SK-N-MC (cell line): ENCODE results near the gene PCNT.

ENCODE experiments used
- DNase-seq: peaks from one replicate; pipeline ENCODE4 v3.0.0-alpha.2; 2011; ENCODE audit warnings: low read depth, low spot score
- H3K27ac ChIP-seq: fragments of 200-600 bp; sonication (generic); 2 replicates; pipeline ENCODE4 v1.5.1; 2016; ENCODE audit warnings: mixed run types
- H3K36me3 ChIP-seq: fragments of 200-600 bp; sonication (generic); 2 replicates; pipeline ENCODE4 v1.6.1; 2017; ENCODE audit warnings: antibody characterized with exemption, low read length, mixed read lengths; ENCODE audit not compliant: insufficient read depth
- H3K4me3 ChIP-seq: fragments of 200-600 bp; sonication (generic); 2 replicates; pipeline ENCODE4 v1.5.1; 2016
- H3K9ac ChIP-seq: fragments of 200-600 bp; sonication (generic); 2 replicates; pipeline ENCODE4 v1.8.0; 2017; ENCODE audit warnings: mixed run types, mixed read lengths; ENCODE audit not compliant: insufficient read length
- H3K9me3 ChIP-seq: fragments of 200-600 bp; sonication (generic); 2 replicates; pipeline ENCODE4 v1.6.1; 2017; ENCODE audit warnings: low read depth, mild to moderate bottlenecking, antibody characterized with exemption, low read length, moderate library complexity, mixed read lengths
- EZH2 ChIP-seq: fragments of 200-600 bp; sonication (generic); IDR thresholded peaks from one replicate; pipeline ENCODE4 v1.6.1; 2017; ENCODE audit warnings: antibody characterized with exemption
- FOXP2 ChIP-seq: optimal IDR thresholded peaks from 2 replicates; pipeline ENCODE3; 2011; ENCODE audit warnings: mild to moderate bottlenecking, moderate library complexity; ENCODE audit not compliant: insufficient read depth; ENCODE audit errors: extremely low read length, control extremely low read depth
- POLR2AphosphoS5 ChIP-seq: IDR thresholded peaks from 2 replicates; pipeline ENCODE4 v1.6.1; 2012; ENCODE audit warnings: mild to moderate bottlenecking, low read depth, low read length, borderline replicate concordance

Gene PCNT

DNA sequence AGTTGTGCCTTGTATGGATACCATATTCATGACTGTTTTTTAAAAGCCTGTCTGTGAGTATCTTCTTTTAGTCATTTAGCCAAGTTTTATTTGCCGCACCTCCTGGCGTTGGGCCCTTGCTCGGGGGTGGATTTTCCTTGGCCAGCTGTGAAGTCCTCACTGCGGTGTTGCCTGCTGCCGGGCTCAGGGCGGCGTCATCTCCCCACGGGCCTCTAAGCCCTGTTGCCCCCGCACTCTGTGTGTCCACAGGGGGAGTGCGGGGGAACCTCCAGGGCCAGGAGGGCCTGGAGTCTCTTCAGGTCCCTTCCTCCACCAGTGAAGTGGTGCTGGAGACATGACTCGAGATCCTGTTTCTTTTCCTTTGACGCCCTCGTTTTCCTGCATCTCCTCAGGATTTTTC, 69.0 kb downstream of the PCNT start:
- H3K4me3 ChIP-seq: no peak overlapping the region
- DNase-seq: no peak

DNA sequence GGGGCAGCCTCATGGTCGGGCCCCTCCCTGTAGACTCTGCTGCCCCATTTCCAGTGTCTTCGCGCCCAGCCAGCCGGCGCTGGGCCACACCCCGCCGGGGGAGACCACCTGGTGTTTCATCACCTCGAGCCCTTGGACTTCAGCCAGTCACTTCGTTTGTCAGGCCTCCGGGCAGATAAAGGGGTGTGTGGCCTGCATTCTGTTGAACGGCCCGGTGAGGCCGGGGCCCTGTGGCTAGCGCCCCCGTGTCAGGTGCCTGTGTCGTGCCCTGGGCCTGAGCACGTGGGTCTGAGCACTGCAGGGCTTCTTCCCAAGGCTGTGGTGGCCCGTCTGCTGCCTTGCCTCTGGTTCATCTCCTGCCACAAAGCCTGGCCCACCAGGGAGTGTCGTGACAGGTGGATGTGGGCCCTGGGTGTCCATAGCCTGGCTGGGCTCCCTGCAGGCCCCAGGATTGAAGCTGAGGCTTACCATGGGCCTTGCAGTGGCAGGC, 69.5 kb downstream of the PCNT start:
- H3K4me3 ChIP-seq: no peak overlapping the region
- H3K9me3 ChIP-seq: no peaks in the 10 kb centered on the region
- no peak overlapping the region for H3K9ac ChIP-seq
- peaks cover 13% of the 10 kb centered on the region; the same call in 1 of the 2 replicates for H3K36me3 ChIP-seq
- no peak for TF ChIP-seq EZH2
- no peak for TF ChIP-seq FOXP2
- no peak for TF ChIP-seq POLR2AphosphoS5
- no peak for DNase-seq
- H3K27ac ChIP-seq: no peak overlapping the region

More for the DNA sequence above, 69.0 kb downstream of the PCNT start:
- peaks cover 8% of the 10 kb centered on the region; the same call in 1 of the 2 replicates for H3K36me3 ChIP-seq
- no peak overlapping the region for H3K27ac ChIP-seq
- no peaks in the 10 kb centered on the region for H3K9me3 ChIP-seq
- TF ChIP-seq FOXP2 (no peak), EZH2 (no peak), POLR2AphosphoS5 (no peak)
- H3K9ac ChIP-seq: no peak overlapping the region

DNA sequence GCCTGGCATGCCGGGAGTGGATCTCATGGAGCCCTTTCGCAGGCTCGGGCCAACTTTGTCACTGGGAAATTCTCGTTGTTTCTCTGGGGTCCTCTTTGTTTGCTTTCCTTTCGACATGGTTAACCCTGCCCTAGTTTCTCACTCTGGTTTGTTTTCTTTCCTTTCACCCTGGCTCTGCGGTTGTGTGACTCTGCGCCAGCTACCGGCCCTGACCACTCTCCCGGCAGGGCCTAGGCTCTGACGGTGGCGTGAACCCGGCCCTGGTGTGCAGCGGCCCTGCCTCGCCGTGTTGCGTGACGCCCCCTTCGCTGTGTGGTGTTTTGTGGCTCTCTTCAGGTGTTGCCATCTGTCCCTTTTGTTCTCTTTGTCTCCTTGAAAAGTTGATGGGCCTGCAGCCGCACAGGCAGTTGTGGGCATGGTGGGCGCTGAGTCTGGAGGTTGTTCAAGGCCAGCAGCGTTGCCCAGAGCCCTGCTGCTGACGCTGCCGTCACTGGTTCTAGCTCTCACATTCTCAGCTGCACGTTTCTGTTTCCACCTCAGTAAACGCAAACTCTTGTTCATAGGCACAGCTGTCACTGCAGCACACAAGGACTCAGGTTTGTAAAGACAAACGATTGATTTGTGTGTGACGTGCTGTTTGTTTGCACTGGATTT, 70.1 kb downstream of the PCNT start:
- Histone ChIP-seq H3K9ac (no peak overlapping the region), H3K9me3 (no peaks in the 10 kb centered on the region), H3K27ac (0 out of 2 replicates have a peak overlapping the region, but pooled peaks have one; percentile 36), H3K36me3 (peaks cover 16% of the 10 kb centered on the region; the same call in 1 of the 2 replicates), H3K4me3 (no peak overlapping the region)
- DNase-seq: no peak
- TF ChIP-seq POLR2AphosphoS5: no peak
- TF ChIP-seq EZH2: no peak
- TF ChIP-seq FOXP2: no peak

DNA sequence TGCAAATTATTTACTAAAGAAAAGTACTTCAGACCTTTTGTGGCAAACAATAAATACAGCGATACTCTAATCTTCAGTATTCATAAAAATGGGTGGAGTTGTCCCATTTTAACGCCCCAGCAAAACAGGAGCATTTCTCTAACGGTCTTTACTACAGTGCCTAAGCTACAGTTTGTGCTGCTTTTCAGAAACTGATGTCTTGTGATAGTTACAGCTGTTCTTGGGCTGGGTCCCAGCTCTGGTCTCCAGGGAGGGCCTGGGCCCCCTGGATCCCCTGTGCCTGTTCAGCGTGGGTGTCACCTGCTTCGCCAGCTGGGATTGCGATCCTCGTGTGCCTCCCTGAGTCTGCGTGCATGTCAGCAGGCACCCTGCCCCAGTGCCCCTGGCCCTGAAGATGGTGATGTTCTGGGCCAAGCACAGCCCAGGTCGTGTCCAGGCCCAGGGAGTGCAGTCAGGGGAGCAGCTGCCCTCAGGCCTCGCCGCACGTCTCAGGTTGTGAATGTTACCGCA, 70.7 kb downstream of the PCNT start:
- no peak for DNase-seq
- Histone ChIP-seq H3K4me3 (no peak overlapping the region), H3K27ac (0 out of 2 replicates have a peak overlapping the region, but pooled peaks have one; percentile 36)

DNA sequence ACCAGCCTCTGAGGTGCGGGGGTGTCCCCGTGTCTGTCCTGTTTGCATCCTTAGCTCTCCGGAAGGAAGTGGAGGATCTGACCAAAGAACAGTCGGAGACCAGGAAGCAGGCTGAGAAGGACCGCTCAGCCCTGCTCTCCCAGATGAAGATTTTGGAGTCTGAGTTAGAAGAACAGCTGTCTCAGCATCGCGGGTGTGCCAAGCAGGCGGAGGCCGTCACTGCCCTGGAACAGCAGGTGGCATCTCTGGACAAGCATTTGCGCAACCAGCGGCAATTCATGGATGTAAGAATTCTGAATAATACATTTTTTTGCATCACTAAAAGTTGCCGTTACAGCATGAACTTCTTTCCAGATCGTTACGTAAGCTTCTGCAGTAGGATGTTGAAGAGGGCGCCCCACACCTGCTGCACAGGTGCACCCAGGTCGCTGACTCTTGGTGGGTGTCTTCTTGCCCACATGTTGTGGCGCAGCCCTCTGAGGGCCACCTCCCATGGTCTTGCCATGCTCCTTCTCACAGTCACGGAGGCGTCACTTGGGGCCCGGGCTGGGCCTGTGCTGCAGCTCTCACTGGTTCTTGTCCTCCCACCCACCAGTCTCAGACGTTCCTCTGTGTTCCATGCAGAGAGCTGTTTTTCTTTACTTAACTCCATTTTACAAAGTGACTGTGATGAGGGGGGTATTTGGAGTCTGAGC, 73.4 kb downstream of the PCNT start:
- Histone ChIP-seq H3K27ac (no peak overlapping the region), H3K9me3 (no peaks in the 10 kb centered on the region), H3K36me3 (peaks cover 33% of the 10 kb centered on the region; the same call in 1 of the 2 replicates), H3K4me3 (no peak overlapping the region), H3K9ac (no peak overlapping the region)
- no peak for DNase-seq
- TF ChIP-seq FOXP2: no peak
- TF ChIP-seq EZH2: no peak
- TF ChIP-seq POLR2AphosphoS5: no peak

More for the DNA sequence above, 70.7 kb downstream of the PCNT start:
- Histone ChIP-seq H3K9me3 (no peaks in the 10 kb centered on the region), H3K36me3 (peaks cover 22% of the 10 kb centered on the region; the same call in 1 of the 2 replicates), H3K9ac (no peak overlapping the region)
- TF ChIP-seq FOXP2 (no peak), POLR2AphosphoS5 (no peak), EZH2 (no peak)

DNA sequence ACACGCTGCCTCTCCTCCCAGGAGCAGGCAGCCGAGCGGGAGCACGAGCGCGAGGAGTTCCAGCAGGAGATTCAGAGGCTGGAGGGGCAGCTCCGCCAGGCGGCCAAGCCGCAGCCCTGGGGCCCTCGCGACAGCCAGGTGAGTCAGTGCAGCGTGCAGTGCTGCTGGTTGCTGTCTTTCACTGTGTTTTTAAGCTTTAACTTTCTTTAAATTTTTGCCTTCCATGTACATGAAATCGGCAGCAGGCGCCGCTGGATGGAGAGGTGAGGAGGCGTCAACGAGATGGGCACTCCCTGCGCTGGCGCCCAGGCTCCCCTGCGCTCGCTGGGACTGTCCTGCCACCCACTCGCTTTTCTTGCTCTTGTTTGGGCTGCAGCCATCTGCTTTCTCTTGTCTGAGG, 74.0 kb downstream of the PCNT start:
- H3K27ac ChIP-seq: no peak overlapping the region
- H3K9me3 ChIP-seq: no peaks in the 10 kb centered on the region
- H3K36me3 ChIP-seq: peaks cover 38% of the 10 kb centered on the region; the same call in 1 of the 2 replicates
- DNase-seq: no peak
- no peak overlapping the region for H3K9ac ChIP-seq
- no peak overlapping the region for H3K4me3 ChIP-seq
- TF ChIP-seq POLR2AphosphoS5 (no peak), EZH2 (no peak), FOXP2 (no peak)

DNA sequence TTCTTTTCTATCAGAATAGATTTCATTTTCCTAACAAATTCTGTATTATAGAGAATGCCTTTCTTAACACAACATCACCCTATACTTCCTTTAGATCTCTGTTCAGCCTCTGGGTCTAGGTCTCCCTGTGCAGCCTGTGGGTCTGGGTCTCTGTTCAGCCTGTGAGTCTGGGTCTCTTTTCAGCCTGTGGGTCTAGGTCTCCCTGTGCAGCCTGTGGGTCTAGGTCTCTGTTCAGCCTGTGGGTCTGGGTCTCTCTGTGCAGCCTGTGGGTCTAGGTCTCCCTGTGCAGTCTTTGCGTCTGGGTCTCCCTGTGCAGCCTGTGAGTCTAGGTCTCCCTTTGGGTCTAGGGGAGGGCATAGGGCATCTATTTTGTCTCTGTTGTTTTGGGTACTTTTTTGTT, 75.2 kb downstream of the PCNT start:
- TF ChIP-seq POLR2AphosphoS5: no peak
- TF ChIP-seq EZH2: no peak
- no peak for TF ChIP-seq FOXP2

DNA sequence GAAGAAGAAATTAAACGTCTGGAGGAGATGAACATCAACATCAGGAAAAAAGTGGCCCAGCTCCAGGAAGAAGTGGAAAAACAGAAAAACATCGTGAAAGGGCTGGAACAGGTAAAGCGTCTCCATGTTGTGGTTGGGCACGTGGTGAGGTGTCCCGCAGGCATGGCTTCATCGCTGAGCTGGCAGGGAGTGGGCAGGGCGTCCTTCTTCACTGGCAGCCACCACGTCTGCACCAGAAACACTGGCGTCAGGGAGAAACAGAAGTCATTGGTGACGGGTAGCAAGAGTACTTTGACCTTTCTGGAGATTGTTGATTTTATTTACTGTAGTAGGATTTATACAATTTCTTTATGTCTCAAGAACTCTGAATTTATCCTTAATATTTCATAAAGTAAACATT, 75.7 kb downstream of the PCNT start:
- Histone ChIP-seq H3K27ac (no peak overlapping the region), H3K4me3 (no peak overlapping the region), H3K36me3 (peaks cover 40% of the 10 kb centered on the region; the same call in 1 of the 2 replicates), H3K9ac (no peak overlapping the region), H3K9me3 (no peaks in the 10 kb centered on the region)
- no peak for TF ChIP-seq POLR2AphosphoS5
- no peak for TF ChIP-seq EZH2
- no peak for TF ChIP-seq FOXP2
- no peak for DNase-seq

More for the DNA sequence above, 75.2 kb downstream of the PCNT start:
- no peak overlapping the region for H3K27ac ChIP-seq
- no peak overlapping the region for H3K4me3 ChIP-seq
- H3K9ac ChIP-seq: no peak overlapping the region
- no peaks in the 10 kb centered on the region for H3K9me3 ChIP-seq
- no peak for DNase-seq
- peaks cover 40% of the 10 kb centered on the region; the same call in 1 of the 2 replicates for H3K36me3 ChIP-seq
